GM06990 (cell line): Measurements from ENCODE around the gene PACRG.

Experiments used
- DNase-seq: peaks from one replicate; pipeline ENCODE4 v3.0.0-alpha.2; 2011; ENCODE audit not compliant: insufficient read length; ENCODE audit errors: extremely low read depth
- H3K27me3 ChIP-seq: replicated peaks from 2 replicates; pipeline ENCODE4 v1.6.0; 2011; ENCODE audit warnings: low read length; ENCODE audit not compliant: control insufficient read depth, insufficient read depth
- H3K36me3 ChIP-seq: 2 replicates; pipeline ENCODE4 v1.5.1; 2011; ENCODE audit warnings: low read length; ENCODE audit not compliant: control insufficient read depth, insufficient read depth
- H3K4me3 ChIP-seq: replicated peaks from 2 replicates; pipeline ENCODE4 v1.5.1; 2011; ENCODE audit warnings: low read depth, mild to moderate bottlenecking, control low read depth, low read length
- CTCF ChIP-seq: IDR thresholded peaks from 2 replicates; pipeline ENCODE4 v1.5.1; 2011; ENCODE audit warnings: low read length, control low read depth, mild to moderate bottlenecking, inconsistent platforms; ENCODE audit not compliant: insufficient read depth, poor library complexity, severe bottlenecking

The PACRG gene

GRCh38 chr6:162719528-162719927 lies 8.2 kb upstream of the PACRG start:
- H3K27me3 ChIP-seq: no peaks in the 10 kb centered on the region
- H3K4me3 ChIP-seq: no peak overlapping the region
- DNase-seq: no peak
- H3K36me3 ChIP-seq: no peaks in the 10 kb centered on the region
- no peak for TF ChIP-seq CTCF

GRCh38 chr6:162721404-162721687 lies 6.4 kb upstream of the PACRG start:
- no peak for DNase-seq
- H3K4me3 ChIP-seq: no peak overlapping the region
- H3K36me3 ChIP-seq: no peaks in the 10 kb centered on the region
- no peak for TF ChIP-seq CTCF
- H3K27me3 ChIP-seq: no peaks in the 10 kb centered on the region

- DNase-seq: no peak
- Histone ChIP-seq H3K36me3 (no peaks in the 10 kb centered on the region), H3K27me3 (no peaks in the 10 kb centered on the region), H3K4me3 (no peak overlapping the region)
- TF ChIP-seq CTCF: no peak
These were observed 5.5 kb upstream of the PACRG start for GRCh38 chr6:162722226-162722625.

- Histone ChIP-seq H3K4me3 (no peak overlapping the region), H3K27me3 (no peaks in the 10 kb centered on the region), H3K36me3 (no peaks in the 10 kb centered on the region)
- no peak for DNase-seq
- no peak for TF ChIP-seq CTCF
These were observed 5.1 kb upstream of the PACRG start for GRCh38 chr6:162722633-162723032.

- H3K27me3 ChIP-seq: no peaks in the 10 kb centered on the region
- H3K36me3 ChIP-seq: no peaks in the 10 kb centered on the region
- no peak for DNase-seq
- peak overlapping the region; percentile 70 for H3K4me3 ChIP-seq
- TF ChIP-seq CTCF: no peak
These were observed 840 bp upstream of the PACRG start for GRCh38 chr6:162726947-162727321.

- DNase-seq: no peak
- no peak overlapping the region; the same call in 1 of the 2 replicates for H3K4me3 ChIP-seq
- no peaks in the 10 kb centered on the region for H3K36me3 ChIP-seq
These were observed 423 bp downstream of the PACRG start for GRCh38 chr6:162728197-162728596.

More at GRCh38 chr6:162728197-162728596, 423 bp downstream of the PACRG start:
- H3K27me3 ChIP-seq: no peaks in the 10 kb centered on the region
- no peak for TF ChIP-seq CTCF
